ENCODE results near the gene SSR2. TPM values are rescaled to one million over a fixed set of nuclear protein-coding genes. Genes with fewer than 3 reads are reported as not detected.

The SSR2 gene
- polyA plus RNA-seq, 1 donor (not counting 4 experiments of a cell fraction or from before 2014, with no cell fraction given), result 302 TPM

DNA sequence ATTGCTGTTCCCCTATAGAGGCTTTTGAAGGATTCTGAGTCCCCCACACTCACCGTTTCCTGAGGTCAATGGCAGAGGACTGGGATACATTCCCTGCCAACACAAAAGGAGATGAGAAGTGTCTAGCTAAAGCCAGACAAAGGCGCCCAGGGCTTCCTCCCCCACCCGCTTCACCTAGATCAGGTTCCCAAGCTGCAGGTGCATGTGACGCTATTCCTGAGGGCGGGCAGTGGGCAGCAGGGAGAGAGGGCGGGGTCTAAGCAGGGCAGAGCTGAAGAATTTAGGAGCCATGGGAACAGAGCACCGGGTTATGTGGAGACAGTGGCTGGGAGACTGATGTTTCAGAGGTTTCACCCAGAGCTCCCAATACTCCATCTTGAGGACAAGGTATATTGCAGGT is 36.4 kb downstream of the SSR2 start:
- Histone ChIP-seq H3K9ac (ENCODE audit: control insufficient read depth, extremely low read depth, insufficient read depth, low read length) (no peak overlapping the region), H3K4me1 (ENCODE audit: control insufficient read depth, extremely low read depth, insufficient read depth, low read length) (peaks cover 51% of the 10 kb centered on the region), H3K4me2 (ENCODE audit: control insufficient read depth, extremely low read depth, insufficient read depth, low read depth, low read length) (no peak overlapping the region), H3K27ac (ENCODE audit: control insufficient read depth, insufficient read depth, low read length) (peak overlapping the region; percentile 93), H3K9me3 (ENCODE audit: control insufficient read depth, low read depth, low read length) (no peaks in the 10 kb centered on the region), H3K36me3 (ENCODE audit: control insufficient read depth in 2 of 2, extremely low read depth in 1 of 2, insufficient read depth in 2 of 2, low read length in 2 of 2) (no peaks in the 10 kb centered on the region), H3K9me1 (ENCODE audit: control insufficient read depth, extremely low read depth, insufficient read depth, low read length) (peaks cover 2% of the 10 kb centered on the region), H3K27me3 (ENCODE audit: control insufficient read depth, extremely low read depth, insufficient read depth, low read length) (no peaks in the 10 kb centered on the region), H3K4me3 (ENCODE audit: control insufficient read depth in 2 of 3, extremely low read depth in 1 of 3, insufficient read depth in 2 of 3, low read depth in 1 of 3, low read length in 3 of 3) (no peak overlapping the region), H2AFZ (ENCODE audit: control insufficient read depth, low read length) (no peak overlapping the region), H3K79me2 (ENCODE audit: control insufficient read depth, insufficient read depth, low read length) (peaks cover under 1% of the 10 kb centered on the region), H4K20me1 (ENCODE audit: control insufficient read depth, extremely low read depth, insufficient read depth, low read length) (no peaks in the 10 kb centered on the region)
- TF ChIP-seq, protein P1, sequence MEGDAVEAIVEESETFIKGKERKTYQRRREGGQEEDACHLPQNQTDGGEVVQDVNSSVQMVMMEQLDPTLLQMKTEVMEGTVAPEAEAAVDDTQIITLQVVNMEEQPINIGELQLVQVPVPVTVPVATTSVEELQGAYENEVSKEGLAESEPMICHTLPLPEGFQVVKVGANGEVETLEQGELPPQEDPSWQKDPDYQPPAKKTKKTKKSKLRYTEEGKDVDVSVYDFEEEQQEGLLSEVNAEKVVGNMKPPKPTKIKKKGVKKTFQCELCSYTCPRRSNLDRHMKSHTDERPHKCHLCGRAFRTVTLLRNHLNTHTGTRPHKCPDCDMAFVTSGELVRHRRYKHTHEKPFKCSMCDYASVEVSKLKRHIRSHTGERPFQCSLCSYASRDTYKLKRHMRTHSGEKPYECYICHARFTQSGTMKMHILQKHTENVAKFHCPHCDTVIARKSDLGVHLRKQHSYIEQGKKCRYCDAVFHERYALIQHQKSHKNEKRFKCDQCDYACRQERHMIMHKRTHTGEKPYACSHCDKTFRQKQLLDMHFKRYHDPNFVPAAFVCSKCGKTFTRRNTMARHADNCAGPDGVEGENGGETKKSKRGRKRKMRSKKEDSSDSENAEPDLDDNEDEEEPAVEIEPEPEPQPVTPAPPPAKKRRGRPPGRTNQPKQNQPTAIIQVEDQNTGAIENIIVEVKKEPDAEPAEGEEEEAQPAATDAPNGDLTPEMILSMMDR (optimal IDR thresholded peaks at IDR 0.05 in 1 of 3, IDR thresholded peaks at IDR 0.05 in 1 of 3, conservative IDR thresholded peaks at IDR 0.05 in 1 of 3; ENCODE audit: extremely low read depth in 1 of 3, insufficient read depth in 2 of 3, low read length in 3 of 3), result no peak
- TF ChIP-seq EZH2 (IDR thresholded peaks at IDR 0.05; ENCODE audit: low read length), result no peak
- no peak for FAIRE-seq
- dilution Hi-C loops (cut with MboI; ENCODE audit: extremely low pct_ligation_motif_present, low sequenced_read_pairs), result no loop called here
- no peak for DNase-seq (ENCODE audit: low read depth, low spot score)

DNA sequence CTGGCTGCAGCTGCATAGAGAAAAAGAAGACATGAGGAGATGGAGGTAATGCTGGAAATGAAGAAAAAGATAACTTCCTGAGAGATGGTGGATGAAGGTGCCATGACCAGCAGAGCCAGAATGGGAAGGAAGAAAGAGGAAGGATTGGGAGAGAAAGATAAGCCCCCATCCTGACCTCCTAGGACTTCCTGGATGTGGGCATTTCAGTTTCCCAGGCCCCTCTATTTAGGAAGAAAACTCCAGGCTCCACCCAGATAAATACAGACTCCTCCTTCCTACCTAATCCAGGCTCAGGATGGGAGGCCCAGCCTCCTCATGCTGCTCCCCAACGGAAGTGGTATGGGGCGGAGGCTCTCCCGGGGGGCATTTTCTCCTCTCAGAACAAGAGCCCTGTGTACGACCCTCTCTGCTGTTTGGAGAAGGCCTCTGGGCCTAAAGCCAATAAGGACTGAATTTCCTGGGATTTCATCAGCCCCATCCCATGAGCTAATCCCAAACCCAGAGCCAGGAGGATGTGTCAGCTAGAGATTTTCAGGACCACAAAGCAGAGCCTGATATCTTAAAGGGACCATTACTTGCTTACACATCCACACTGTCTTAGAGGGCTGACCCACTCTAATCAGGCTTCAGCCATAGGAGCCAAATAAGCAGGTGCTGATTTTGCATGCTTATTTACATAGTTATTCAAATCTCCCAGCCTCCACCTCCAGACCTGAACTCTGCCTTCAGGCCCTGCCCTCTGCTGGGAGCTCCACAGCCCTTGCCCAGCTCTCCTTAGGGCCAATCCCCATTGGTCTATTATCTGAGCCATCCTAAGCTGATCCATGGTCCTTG is 37.3 kb downstream of the SSR2 start:
- no peaks in the 10 kb centered on the region for H3K36me3 ChIP-seq (ENCODE audit: control insufficient read depth in 2 of 2, extremely low read depth in 1 of 2, insufficient read depth in 2 of 2, low read length in 2 of 2)
- peaks cover 58% of the 10 kb centered on the region for H3K4me1 ChIP-seq (ENCODE audit: control insufficient read depth, extremely low read depth, insufficient read depth, low read length)
- H3K27ac ChIP-seq (ENCODE audit: control insufficient read depth, insufficient read depth, low read length), result peak overlapping the region; percentile 93
- no peak overlapping the region for H2AFZ ChIP-seq (ENCODE audit: control insufficient read depth, low read length)
- peaks cover 2% of the 10 kb centered on the region for H3K9me1 ChIP-seq (ENCODE audit: control insufficient read depth, extremely low read depth, insufficient read depth, low read length)
- peak; percentile 61 for DNase-seq (ENCODE audit: low read depth, low spot score)
- peaks cover 10% of the 10 kb centered on the region for H3K79me2 ChIP-seq (ENCODE audit: control insufficient read depth, insufficient read depth, low read length)
- H3K4me3 ChIP-seq (ENCODE audit: control insufficient read depth in 2 of 3, extremely low read depth in 1 of 3, insufficient read depth in 2 of 3, low read depth in 1 of 3, low read length in 3 of 3), result peak overlapping the region in 1 of 3 experiments; percentile 62
- dilution Hi-C loops (cut with MboI; ENCODE audit: extremely low pct_ligation_motif_present, low sequenced_read_pairs), result no loop called here
- no peaks in the 10 kb centered on the region for H4K20me1 ChIP-seq (ENCODE audit: control insufficient read depth, extremely low read depth, insufficient read depth, low read length)
- no peaks in the 10 kb centered on the region for H3K9me3 ChIP-seq (ENCODE audit: control insufficient read depth, low read depth, low read length)
- peak overlapping the region; percentile 73 for H3K9ac ChIP-seq (ENCODE audit: control insufficient read depth, extremely low read depth, insufficient read depth, low read length)
- no peaks in the 10 kb centered on the region for H3K27me3 ChIP-seq (ENCODE audit: control insufficient read depth, extremely low read depth, insufficient read depth, low read length)
- no peak for TF ChIP-seq EZH2 (IDR thresholded peaks at IDR 0.05; ENCODE audit: low read length)
- TF ChIP-seq, protein P1 (optimal IDR thresholded peaks at IDR 0.05 in 1 of 3, IDR thresholded peaks at IDR 0.05 in 1 of 3, conservative IDR thresholded peaks at IDR 0.05 in 1 of 3; ENCODE audit: extremely low read depth in 1 of 3, insufficient read depth in 2 of 3, low read length in 3 of 3), result peak in 2 of 3 experiments; percentile 10 to 26
- FAIRE-seq, result peak; percentile 43
- H3K4me2 ChIP-seq (ENCODE audit: control insufficient read depth, extremely low read depth, insufficient read depth, low read depth, low read length), result peak overlapping the region; percentile 97
